ENCODE measurements around the gene GYS2. TPM values are rescaled to one million over a fixed set of nuclear protein-coding genes. Genes with fewer than 3 reads are reported as not detected.

The GYS2 gene
- total and polyA plus RNA-seq, 9 of the 15 experiments (the other 6 are each of a cell fraction or from before 2014, with no cell fraction given), result not detected

DNA sequence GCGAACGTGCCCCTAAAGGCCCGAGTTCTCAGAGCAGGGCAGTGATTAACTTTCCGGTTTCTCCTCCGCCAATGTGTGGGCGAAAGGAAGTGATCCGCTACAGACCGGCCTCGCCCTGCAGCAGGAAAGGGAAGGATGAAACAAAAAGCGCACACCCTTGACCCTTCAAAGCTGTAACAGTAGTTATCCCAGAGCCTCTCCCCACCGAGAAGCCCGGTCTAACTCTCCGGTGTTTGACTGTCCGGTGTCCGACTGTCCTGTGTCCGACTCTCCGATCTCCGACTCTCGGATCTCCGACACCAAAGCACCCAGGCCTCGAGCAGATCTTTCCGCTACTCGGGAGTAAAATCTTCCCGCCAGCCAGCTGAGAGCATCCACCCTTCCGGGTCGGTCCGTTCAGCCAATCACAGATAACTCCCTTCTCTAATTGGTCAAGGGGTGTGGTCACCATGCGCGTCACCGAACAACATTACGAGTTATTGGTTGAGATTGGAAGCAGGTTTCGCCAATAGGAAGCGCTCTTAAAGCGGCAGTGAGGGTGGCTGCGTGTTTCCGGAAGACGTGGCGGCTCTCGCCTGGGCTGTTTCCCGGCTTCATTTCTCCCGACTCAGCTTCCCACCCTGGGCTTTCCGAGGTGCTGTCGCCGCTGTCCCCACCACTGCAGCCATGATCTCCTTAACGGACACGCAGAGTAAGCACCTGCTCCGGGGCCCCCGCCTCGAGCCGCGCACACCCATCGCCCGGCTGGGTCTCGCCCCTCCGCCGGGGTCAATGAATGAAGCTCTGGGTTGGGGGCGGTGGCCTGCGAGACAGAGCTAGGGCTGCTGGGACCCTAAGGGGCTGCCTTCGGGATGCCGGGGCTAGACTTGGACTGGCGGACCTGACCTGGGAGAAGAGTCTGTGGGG lies 103.1 kb downstream of the GYS2 start, which contains the start of the genes GOLT1B and RECQL (continued):
- no peak for TF ChIP-seq ZNF274 (IDR thresholded peaks at IDR 0.05; ENCODE audit: borderline replicate concordance, low read depth, low read length)
- TF ChIP-seq PHF21A (IDR thresholded peaks at IDR 0.05; ENCODE audit: borderline replicate concordance, low read depth), result no peak
- TF ChIP-seq LCOR (CRISPR knock-in tag; IDR thresholded peaks at IDR 0.05), result 0 out of 2 replicates have a peak, but pooled peaks have one; percentile 39
- peak; percentile 94 for TF ChIP-seq L3MBTL2 (IDR thresholded peaks at IDR 0.05)
- peak; percentile 63 for TF ChIP-seq TAF1 (IDR thresholded peaks at IDR 0.05; ENCODE audit: control insufficient read depth, extremely low read depth, insufficient read depth, low read length, severe bottlenecking)

DNA sequence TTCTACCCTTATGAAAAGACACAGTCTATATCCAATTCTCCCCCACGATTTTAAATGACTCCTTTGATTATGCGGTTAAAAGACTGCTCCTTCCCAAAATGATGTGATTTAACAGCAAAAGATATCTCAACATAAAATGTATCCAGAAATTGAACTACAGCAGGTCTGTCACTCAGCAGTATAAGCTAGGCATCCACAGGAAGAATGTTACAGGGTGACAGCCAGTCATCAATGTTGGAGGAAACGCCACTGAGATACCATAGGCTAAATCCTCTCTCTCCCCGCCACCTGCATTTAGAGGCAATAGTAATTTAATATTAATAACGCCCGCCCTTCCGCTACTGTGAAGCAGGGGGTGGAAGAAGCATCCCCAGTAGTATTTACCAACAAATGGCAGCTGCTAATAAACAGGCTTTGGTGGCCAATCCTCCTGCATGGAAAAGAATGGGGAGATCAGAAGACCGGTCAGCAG lies 103.8 kb downstream of the GYS2 start:
- Histone ChIP-seq H3K4me2 (ENCODE audit: insufficient read depth, low read length) (peak overlapping the region; percentile 87), H3K27me3 (ENCODE audit: control insufficient read depth in 2 of 2, insufficient read depth in 2 of 2, low read length in 2 of 2) (no peaks in the 10 kb centered on the region), H2AFZ (ENCODE audit: low read depth, low read length) (peak overlapping the region; percentile 98), H3K27ac (ENCODE audit: extremely low read depth, low read depth, low read length) (peak overlapping the region; percentile 78), H3K9ac (ENCODE audit: insufficient read depth in 1 of 2, low read depth in 2 of 2, low read length in 2 of 2) (peak overlapping the region; percentile 96 to 98), H3K9me1 (ENCODE audit: control insufficient read depth, insufficient read depth, low read length) (no peaks in the 10 kb centered on the region), H3K4me3 (peak overlapping the region; percentile 100), H4K20me1 (replicated peaks; ENCODE audit: control insufficient read depth, insufficient read depth, low read length) (0 out of 2 replicates have a peak, but pooled peaks cover 3% of the 10 kb centered on the region), H3K4me1 (replicated peaks in 1 of 2; ENCODE audit: control insufficient read depth in 2 of 2, insufficient read depth in 2 of 2, low read length in 2 of 2) (peaks cover 0 to 13% of the 10 kb centered on the region in 2 experiments; a peak in 2 of 5 replicates), H3K36me3 (ENCODE audit: control insufficient read depth, insufficient read depth, low read length) (peaks cover 24% of the 10 kb centered on the region; the same call in 2 of the 3 replicates), H3K9me3 (replicated peaks; ENCODE audit: control insufficient read depth, insufficient read depth, low read depth, low read length) (no peaks in the 10 kb centered on the region), H3K79me2 (ENCODE audit: control insufficient read depth, insufficient read depth, low read length) (peaks cover 58% of the 10 kb centered on the region)
- in situ Hi-C loops (cut with MboI), result no loop called here
- no peak for TF ChIP-seq ZNF133 (CRISPR knock-in tag; IDR thresholded peaks at IDR 0.05)
- no peak for TF ChIP-seq MED1 (CRISPR knock-in tag; IDR thresholded peaks at IDR 0.05; ENCODE audit: borderline replicate concordance)
- no peak for TF ChIP-seq RBM34 (IDR thresholded peaks at IDR 0.05; ENCODE audit: borderline replicate concordance, insufficient read depth, low read length)
- no peak for TF ChIP-seq TAF9B (IDR thresholded peaks at IDR 0.05; ENCODE audit: partially characterized antibody)
- no peak for TF ChIP-seq DMBX1 (CRISPR knock-in tag; IDR thresholded peaks at IDR 0.05; ENCODE audit: borderline replicate concordance)
- 0% methylated on average over 6 of the region's 8 CpGs for WGBS (ENCODE audit: insufficient coverage, low coverage, missing lambda C conversion rate)
- intact Hi-C loops (cut with micrococcal nuclease), result loop anchor here (5.0 to 10.0 kb wide), 2 partner anchors 154 to 176 kb away; partner anchors contain the start of gene LDHB
- FAIRE-seq, result no peak
- TSS peak; percentile 64 for BruUV-seq (replicated peaks)
- ChIA-PET POLR2A (interaction anchor here (0.8 to 2.3 kb wide), 4 partner anchors 9 to 87 kb away, joined by 4 to 12 read pairs (median 4); no protein-coding TSS in a partner anchor), CTCF (ENCODE audit: low intra/inter-chr PET ratio) (no interaction called here)
- no peak for DNase-seq (ENCODE audit: extremely low read depth in 1 of 4, low spot score in 3 of 4)
- no peak; the same call in 2 of the 3 replicates for ATAC-seq

All from K562 (cell line).